Choroid plexus epithelial cell (primary cell): ENCODE data around the gene SKA2.

Experiments used
- DNase-seq: peaks from one replicate; pipeline ENCODE4 v3.0.0-alpha.2; 2010; ENCODE audit warnings: low read depth
- H3K4me3 ChIP-seq: 2 replicates; pipeline ENCODE4 v1.5.1; 2011; ENCODE audit warnings: low read depth, mild to moderate bottlenecking, control low read depth, low read length, moderate library complexity
- CTCF ChIP-seq: conservative IDR thresholded peaks from 2 replicates; pipeline ENCODE4 v1.5.1; 2011; ENCODE audit warnings: low read depth, mild to moderate bottlenecking, control low read depth, inconsistent platforms, low read length, moderate library complexity

SKA2 gene

GRCh38 chr17:59167571-59168001, 12.6 kb upstream of the SKA2 start:
- DNase-seq: no peak
- no peak overlapping the region for H3K4me3 ChIP-seq
- TF ChIP-seq CTCF: no peak

- peak; percentile 83 for DNase-seq
- no peak overlapping the region for H3K4me3 ChIP-seq
- peak; percentile 78 for TF ChIP-seq CTCF
Measured at GRCh38 chr17:59165933-59166342, 11.0 kb upstream of the SKA2 start.

- no peak for TF ChIP-seq CTCF
- H3K4me3 ChIP-seq: no peak overlapping the region
- DNase-seq: no peak
Measured at GRCh38 chr17:59161477-59161876, 6.5 kb upstream of the SKA2 start.

- no peak overlapping the region for H3K4me3 ChIP-seq
- TF ChIP-seq CTCF: no peak
- DNase-seq: peak; percentile 38
Measured at GRCh38 chr17:59160157-59161025, 5.4 kb upstream of the SKA2 start.

- H3K4me3 ChIP-seq: peak within 1 kb of the TSS; percentile 88
- no peak for TF ChIP-seq CTCF
- DNase-seq: peak; percentile 100
Measured at GRCh38 chr17:59155439-59156177, 622 bp upstream of the SKA2 start, which contains the start of gene PRR11. PRR11 (plus strand) TSS chr17:59155746; CDS start chr17:59169753, 14,007 bp downstream.

GRCh38 chr17:59154292-59154720, 680 bp downstream of the SKA2 start:
- H3K4me3 ChIP-seq: peak overlapping the region; percentile 88
- DNase-seq: peak; percentile 56
- no peak for TF ChIP-seq CTCF
